Motor neuron (in vitro differentiated cells): ENCODE data around the gene CREM. TPM values are rescaled to one million over a fixed set of nuclear protein-coding genes. Genes with fewer than 3 reads are reported as not detected.
"Not testable (repeated sequence)": the region's sequence is repeated elsewhere in the genome, so short reads cannot be mapped to it uniquely, and the experiment has no call there.

Experiments used
- ATAC-seq, 8 experiments: fragments of 200-7000 bp; cut with Tn5 transposase; replicated peaks in 6 of 8; 2 replicates each; pipeline ENCODE4 v1.8.0; 2021; ENCODE audit warnings: mild to moderate bottlenecking in 8 of 8, moderate library complexity in 8 of 8
- H3K27ac ChIP-seq, 2 donors: fragments of 250-450 bp; sonication (Bioruptor Pico); 2 replicates each; pipeline ENCODE4 v1.9.0; 2021; ENCODE audit warnings: antibody characterized with exemption in 2 of 2, mild to moderate bottlenecking in 2 of 2, moderate library complexity in 1 of 2
- H3K4me1 ChIP-seq, 2 donors: fragments of 250-450 bp; sonication (Bioruptor Pico); replicated peaks in 1 of 2; 2 replicates each; pipeline ENCODE4 v1.6.1; 2021; ENCODE audit warnings: antibody characterized with exemption in 2 of 2, mild to moderate bottlenecking in 2 of 2, moderate library complexity in 1 of 2
- H3K4me3 ChIP-seq, 5 donors: fragments of 250-450 bp; sonication (Bioruptor Pico); 2 replicates each; pipeline ENCODE4 v1.9.0; 2021; ENCODE audit warnings: antibody characterized with exemption in 5 of 5, mild to moderate bottlenecking in 5 of 5, moderate library complexity in 4 of 5
- WGBS, 10 experiments: fragments of 450-650 bp; shearing (Covaris generic); methylation state at CpG; one replicate each; pipeline ENCODE4 v1.0.0; 2022; 5-methylcytosine and 5-hydroxymethylcytosine counted together
- in situ Hi-C, 9 experiments: fragments of 400-800 bp; cut with MboI; loops; one replicate each; pipeline ENCODE4 v1.15.0; 2021; ENCODE audit warnings: low sequenced_read_pairs in 9 of 9, low pct_unique_long_range_greater_than_20kb in 2 of 9; ENCODE audit not compliant: unreplicated experiment in 9 of 9
- total RNA-seq, 8 experiments: library from RNA; unstranded; fragments of 300-600 nt; gene quantifications; 2 replicates each; pipeline versions ENCODE4 v1.2.3 to v1.2.4, GENCODE V29; 2022

Gene CREM
- total RNA-seq = 100 to 1,000 TPM in 1 of 8 experiments, 10 to 100 TPM in 7; 19.1 to 123 (median 26.4) TPM

GRCh38 chr10:35126530-35127288 is at the start of gene CREM:
Gene CREM (plus strand): TSS chr10:35126846. CDS start chr10:35137836, 10,990 bp downstream.
- ATAC-seq = peak; percentile 84 to 91 (median 86)
- WGBS, 10 experiments = 0 to 4% methylated on average over 4 to 5 of the region's 80 CpGs; no CpG with 5 or more reads in 8 of the 10 experiments
- peaks cover 7 to 14% of the 10 kb centered on the region in 2 donors for H3K4me1 ChIP-seq
- peak within 1 kb of the TSS; percentile 45 to 74 (median 60) for H3K4me3 ChIP-seq
- in situ Hi-C loops = loop anchor here in 1 of 9 experiments (10.0 kb wide), 1 partner anchor 88 kb away; no protein-coding TSS in a partner anchor
- H3K27ac ChIP-seq = peak within 1 kb of the TSS; percentile 92 to 95

DNA sequence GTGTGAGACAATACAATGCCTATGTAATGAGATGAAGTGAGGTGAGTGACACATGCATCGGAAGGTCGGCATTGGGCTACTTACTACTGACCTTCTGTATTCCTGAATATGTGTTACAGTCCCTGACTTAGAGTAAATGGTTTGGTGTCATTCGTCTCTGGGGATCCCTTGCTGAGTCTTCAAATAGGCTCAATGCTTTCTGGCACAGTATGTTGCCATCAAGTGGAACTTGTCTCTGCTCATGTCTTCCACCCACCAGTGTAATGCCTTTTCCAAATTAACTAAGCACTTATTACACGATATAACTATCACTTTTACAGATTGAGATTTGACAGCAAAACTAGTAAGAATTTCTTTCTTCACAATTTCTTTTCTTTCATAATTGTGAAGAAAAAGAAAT is 47.4 kb upstream of the CREM start:
- Histone ChIP-seq H3K27ac (no peak overlapping the region), H3K4me1 (no peaks in the 10 kb centered on the region), H3K4me3 (no peak overlapping the region)
- in situ Hi-C loops = no loop called here
- peak in 3 of 8 experiments; percentile 51 to 58 (median 53) for ATAC-seq
- 45 to 100% (median 84%) methylated on average over 1 to 4 of the region's 4 CpGs for WGBS, 10 experiments

GRCh38 chr10:35079763-35080162 is 46.9 kb upstream of the CREM start:
- 20 to 100% (median 51%) methylated on average over 1 to 3 of the region's 3 CpGs; no CpG with 5 or more reads in 2 of the 10 experiments for WGBS, 10 experiments
- H3K4me3 ChIP-seq = no peak overlapping the region
- peak in 7 of 8 experiments; percentile 71 to 100 (median 94) for ATAC-seq
- H3K27ac ChIP-seq = no peak overlapping the region
- in situ Hi-C loops = no loop called here
- no peaks in the 10 kb centered on the region for H3K4me1 ChIP-seq

- ATAC-seq, H3K4me1 ChIP-seq, H3K4me3 ChIP-seq, in situ Hi-C loops, H3K27ac ChIP-seq: not testable (repeated sequence)
- WGBS, 10 experiments = 100% methylated on average over 1 of the region's 1 CpG; no CpG with 5 or more reads in 5 of the 10 experiments
Measured at GRCh38 chr10:35080261-35080660, 46.4 kb upstream of the CREM start.

DNA sequence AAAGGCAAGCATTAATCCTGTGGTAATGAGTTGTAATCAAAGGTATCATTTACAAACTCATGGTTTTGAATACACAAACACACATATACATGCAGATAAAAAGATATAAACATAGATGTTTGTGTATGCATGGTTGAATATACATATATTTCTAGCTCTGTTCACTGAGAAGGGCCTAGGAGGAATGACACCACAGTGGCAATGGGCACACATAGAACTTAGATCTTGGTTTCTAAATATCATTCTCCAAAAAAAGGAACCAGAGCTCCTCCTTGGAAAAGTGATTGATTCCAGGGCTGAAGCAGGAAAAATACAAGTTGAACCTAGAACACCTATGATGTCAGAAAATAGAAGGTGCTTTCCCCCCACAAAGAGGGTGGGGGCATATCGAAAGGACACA is 43.4 kb upstream of the CREM start:
- H3K4me1 ChIP-seq = no peaks in the 10 kb centered on the region
- H3K4me3 ChIP-seq = no peak overlapping the region
- no peak overlapping the region for H3K27ac ChIP-seq
- no peak for ATAC-seq
- in situ Hi-C loops = no loop called here
- 70 to 100% (median 100%) methylated on average over 1 of the region's 1 CpG; no CpG with 5 or more reads in 1 of the 10 experiments for WGBS, 10 experiments

DNA sequence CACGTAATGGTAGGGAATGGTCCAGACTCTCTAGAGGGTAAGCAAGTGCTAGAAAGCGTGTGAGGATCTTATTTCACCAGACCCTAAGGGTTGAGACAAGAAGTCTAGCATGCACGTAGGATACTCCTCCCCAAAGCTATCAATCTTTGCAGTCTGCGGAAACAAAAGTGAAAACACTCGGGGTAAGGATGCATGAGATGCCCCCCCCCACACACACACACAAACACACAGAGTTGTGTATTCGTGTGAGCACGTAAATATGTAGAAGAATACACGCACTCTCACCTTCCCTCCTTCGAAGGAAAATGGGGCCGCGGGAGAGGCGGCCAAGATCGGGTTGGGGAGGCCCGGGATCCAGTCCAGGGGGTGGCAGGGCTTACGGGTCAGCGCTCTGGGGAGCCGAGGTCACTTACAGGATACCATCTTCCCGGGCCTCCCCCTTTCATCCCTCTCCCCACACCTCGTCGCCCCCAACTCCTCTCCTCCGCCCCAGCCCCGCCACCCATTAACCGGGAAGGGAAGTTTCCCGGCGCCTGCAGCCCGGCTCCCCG is 37.0 kb upstream of the CREM start:
- H3K27ac ChIP-seq = peak overlapping the region; percentile 97 to 98
- H3K4me3 ChIP-seq = peak overlapping the region; percentile 74 to 99 (median 97)
- WGBS, 10 experiments = 0 to 8% (median 0%) methylated on average over 1 to 10 of the region's 27 CpGs; no CpG with 5 or more reads in 3 of the 10 experiments
- peak; percentile 2 to 43 (median 20) for ATAC-seq
- in situ Hi-C loops = no loop called here
- peaks cover 13 to 15% of the 10 kb centered on the region in 2 donors for H3K4me1 ChIP-seq

GRCh38 chr10:35090162-35090954 is 36.3 kb upstream of the CREM start, which contains the start of gene CUL2:
Gene CUL2 (minus strand): TSS chr10:35090341. CDS start chr10:35071317, 19,024 bp downstream.
- WGBS, 10 experiments = 0 to 2% (median 0%) methylated on average over 3 to 10 of the region's 59 CpGs; no CpG with 5 or more reads in 5 of the 10 experiments
- H3K4me1 ChIP-seq = peaks cover 13 to 15% of the 10 kb centered on the region in 2 donors
- H3K27ac ChIP-seq = peak within 1 kb of the TSS; percentile 97 to 98
- in situ Hi-C loops = no loop called here
- H3K4me3 ChIP-seq = peak within 1 kb of the TSS; percentile 74 to 99 (median 97)
- ATAC-seq = peak; percentile 93 to 98 (median 96)

- no peak overlapping the region for H3K27ac ChIP-seq
- no peak overlapping the region for H3K4me3 ChIP-seq
- H3K4me1 ChIP-seq = peaks cover 13 to 15% of the 10 kb centered on the region in 2 donors
- 82 to 100% (median 92%) methylated on average over 2 to 10 of the region's 11 CpGs for WGBS, 10 experiments
- no peak for ATAC-seq
- in situ Hi-C loops = no loop called here
Measured at GRCh38 chr10:35091994-35092790, 34.5 kb upstream of the CREM start.

GRCh38 chr10:35092851-35093250 is 33.8 kb upstream of the CREM start:
- Histone ChIP-seq H3K27ac (no peak overlapping the region), H3K4me1 (peaks cover 13 to 15% of the 10 kb centered on the region in 2 donors), H3K4me3 (no peak overlapping the region)
- 0 to 89% (median 60%) methylated on average over 1 of the region's 1 CpG; no CpG with 5 or more reads in 7 of the 10 experiments for WGBS, 10 experiments
- in situ Hi-C loops = no loop called here
- ATAC-seq = no peak

GRCh38 chr10:35096312-35096711 is 30.3 kb upstream of the CREM start:
- in situ Hi-C loops = no loop called here
- ATAC-seq = no peak
- no peak overlapping the region for H3K27ac ChIP-seq

DNA sequence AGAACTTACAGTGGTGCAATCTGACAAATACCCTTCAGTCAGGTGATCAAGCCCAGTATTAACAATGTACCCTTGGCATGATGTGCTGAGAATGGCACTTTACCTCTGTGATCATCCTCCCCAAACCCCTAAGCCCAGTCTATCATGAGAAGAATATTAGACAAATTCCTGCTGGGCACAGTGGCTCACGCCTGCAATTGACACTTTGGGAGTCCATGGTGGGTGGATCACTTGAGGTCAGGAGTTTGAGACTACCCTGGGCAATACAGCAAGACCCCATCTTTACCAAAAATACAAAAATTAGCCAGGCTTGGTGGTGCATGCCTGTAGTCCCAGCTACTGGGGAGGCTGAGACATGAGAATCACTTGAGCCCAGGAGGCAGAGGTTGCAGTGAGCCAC is 29.1 kb upstream of the CREM start:
- ATAC-seq = no peak
- Histone ChIP-seq H3K4me1 (no peaks in the 10 kb centered on the region), H3K4me3 (no peak overlapping the region), H3K27ac (no peak overlapping the region)
- WGBS, 10 experiments = 86 to 100% (median 94%) methylated on average over 1 of the region's 1 CpG; no CpG with 5 or more reads in 6 of the 10 experiments
- in situ Hi-C loops = no loop called here

More at GRCh38 chr10:35096312-35096711, 30.3 kb upstream of the CREM start:
- WGBS, 10 experiments = 75 to 100% (median 97%) methylated on average over 1 to 2 of the region's 2 CpGs; no CpG with 5 or more reads in 2 of the 10 experiments
- peaks cover 0 to under 1% of the 10 kb centered on the region in 2 donors for H3K4me1 ChIP-seq
- no peak overlapping the region for H3K4me3 ChIP-seq

DNA sequence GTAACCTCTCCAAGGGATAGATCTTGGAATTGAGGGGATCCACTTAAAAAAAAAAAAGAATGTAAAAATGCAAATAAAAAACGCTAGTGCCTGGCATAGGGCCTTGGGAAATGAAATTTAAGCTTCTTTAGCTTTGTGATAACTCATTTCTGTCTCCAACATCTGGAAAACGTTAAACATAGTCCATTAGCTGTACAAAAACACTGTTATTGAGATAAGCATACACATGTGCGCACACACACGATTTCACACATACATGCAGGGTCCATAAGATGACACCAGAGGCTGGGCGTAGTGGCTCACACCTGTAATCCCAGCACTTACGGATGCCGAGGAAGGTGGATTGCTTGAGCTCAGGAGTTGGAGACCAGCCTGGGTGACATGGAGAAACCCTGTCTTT is 22.8 kb upstream of the CREM start:
- no peak overlapping the region for H3K27ac ChIP-seq
- in situ Hi-C loops = loop anchor here in 2 of 9 experiments (25.0 kb wide), 1 partner anchor 108 kb away; no protein-coding TSS in a partner anchor
- H3K4me3 ChIP-seq = no peak overlapping the region
- 35 to 100% (median 79%) methylated on average over 2 to 7 of the region's 7 CpGs for WGBS, 10 experiments
- no peak for ATAC-seq
- no peaks in the 10 kb centered on the region for H3K4me1 ChIP-seq
